GM18868 (cell line): Measurements from ENCODE around the gene CLOCK.

Experiments
- ATAC-seq: cut with Tn5 transposase; IDR thresholded peaks from one replicate; pipeline ENCODE4 v1.9.1; 2021; ENCODE audit warnings: mild to moderate bottlenecking, moderate library complexity; ENCODE audit not compliant: unreplicated experiment

Gene CLOCK

GRCh38 chr4:55431710-55432336 is 114.9 kb downstream of the CLOCK start:
- ATAC-seq: no peak

- no peak for ATAC-seq
These were observed 121.9 kb downstream of the CLOCK start for GRCh38 chr4:55424791-55425190.

DNA sequence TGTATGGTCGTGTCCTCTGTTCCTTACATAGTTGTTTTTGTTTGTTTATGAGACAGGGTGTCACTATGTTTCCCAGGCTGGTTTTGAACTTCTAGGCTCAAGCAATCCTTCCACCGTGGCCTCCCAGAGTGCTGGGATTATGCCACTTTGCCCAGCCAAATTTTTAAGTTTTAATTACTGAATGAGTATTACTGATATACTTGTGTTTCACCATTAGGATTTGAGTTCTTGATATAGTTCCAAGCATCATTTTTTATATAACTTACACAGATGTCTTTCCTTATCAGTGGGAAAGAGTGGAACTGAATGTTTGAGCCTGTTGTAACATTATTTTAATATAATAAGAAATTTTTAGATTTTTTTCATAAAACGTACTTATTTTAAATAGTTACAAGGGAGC is 130.5 kb downstream of the CLOCK start:
- ATAC-seq: no peak

GRCh38 chr4:55411621-55412020 is 135.1 kb downstream of the CLOCK start:
- ATAC-seq: no peak

- no peak for ATAC-seq
These were observed 136.3 kb downstream of the CLOCK start for GRCh38 chr4:55410431-55410830.

GRCh38 chr4:55409468-55410171 is 137.1 kb downstream of the CLOCK start:
- peak; percentile 85 for ATAC-seq

GRCh38 chr4:55407764-55408163 is 138.9 kb downstream of the CLOCK start:
- ATAC-seq: no peak

DNA sequence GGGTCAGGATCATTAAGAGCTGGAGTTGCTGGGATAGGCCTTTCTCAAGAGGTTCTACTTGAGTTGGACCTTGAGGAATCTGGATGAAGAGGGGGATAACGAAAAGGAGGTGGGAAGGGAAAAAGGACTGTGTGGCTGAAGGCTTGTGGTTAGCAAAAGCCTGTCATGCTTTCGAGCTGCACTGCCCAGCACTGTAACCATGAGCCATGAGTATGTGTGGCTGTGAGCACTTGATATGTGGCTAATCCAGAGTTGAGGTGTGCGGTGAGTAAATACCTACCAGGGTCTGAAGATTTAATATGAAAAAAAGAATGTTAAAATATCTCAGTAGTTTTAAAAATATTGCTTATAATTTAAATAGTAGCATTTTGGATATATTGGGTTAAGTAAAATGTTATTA is 139.6 kb downstream of the CLOCK start:
- no peak for ATAC-seq

- no peak for ATAC-seq
These were observed 140.2 kb downstream of the CLOCK start for GRCh38 chr4:55406545-55406944.

GRCh38 chr4:55405073-55405472 is 141.6 kb downstream of the CLOCK start:
- no peak for ATAC-seq

DNA sequence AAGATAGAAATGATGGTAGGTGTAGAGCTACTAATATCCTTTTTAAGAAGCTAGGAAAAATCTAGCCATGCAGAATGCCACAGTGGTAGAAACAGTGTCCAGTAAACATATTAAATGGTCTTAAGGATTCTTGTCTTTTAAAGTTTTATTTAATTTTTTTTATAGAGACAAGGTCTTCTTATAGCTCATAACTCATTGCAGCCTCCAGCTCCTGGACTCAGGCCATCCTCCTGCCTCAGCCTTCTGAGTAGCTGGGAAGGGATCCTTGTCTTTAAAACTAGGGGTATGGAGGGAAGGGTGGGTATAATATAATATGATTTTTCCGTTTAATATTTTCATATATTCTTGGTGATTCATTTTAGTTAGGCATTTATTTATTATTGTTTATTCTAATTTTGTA is 147.1 kb downstream of the CLOCK start:
- ATAC-seq: no peak

GRCh38 chr4:55398966-55399365 is 147.7 kb downstream of the CLOCK start:
- ATAC-seq: no peak

GRCh38 chr4:55398461-55398860 is 148.2 kb downstream of the CLOCK start:
- ATAC-seq: no peak

DNA sequence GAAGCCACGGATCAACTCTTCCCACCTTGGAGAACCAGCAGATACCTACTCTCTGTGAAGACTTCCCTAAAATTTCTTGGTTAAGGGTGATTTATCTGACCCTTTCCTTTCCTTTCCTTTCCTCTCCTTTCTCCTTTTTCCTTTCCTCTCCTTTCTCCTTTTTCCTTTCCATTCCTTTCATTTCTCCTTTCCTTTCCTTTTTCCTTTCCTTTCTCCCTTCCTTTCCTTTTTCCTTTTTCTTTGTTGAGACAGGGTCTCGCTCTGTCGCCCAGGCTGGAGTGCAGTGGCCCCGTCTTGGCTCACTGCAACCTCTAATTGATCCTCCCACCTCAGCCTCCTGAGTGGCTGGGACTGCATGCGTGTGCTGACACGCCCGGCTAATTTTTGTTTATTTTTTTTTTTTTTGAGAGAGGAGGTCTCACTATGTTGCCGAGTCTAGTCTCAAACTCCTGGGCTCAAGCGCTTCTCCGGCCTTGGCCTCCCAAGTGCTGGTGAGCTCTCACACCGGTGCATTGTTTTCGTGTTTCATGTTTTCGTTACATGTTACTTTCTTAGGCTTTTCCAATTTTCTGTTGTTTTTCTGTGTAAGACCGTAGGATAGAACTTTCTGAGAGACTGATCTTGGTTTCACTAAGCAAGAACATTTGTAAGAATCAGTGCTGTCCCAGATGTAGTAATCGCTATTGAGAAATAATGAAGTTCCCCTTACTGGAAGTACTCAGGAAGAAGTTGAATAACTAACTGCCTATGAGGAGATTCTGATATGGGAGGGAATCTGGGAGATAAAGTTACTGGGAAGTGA is 149.0 kb downstream of the CLOCK start:
- ATAC-seq: no peak

DNA sequence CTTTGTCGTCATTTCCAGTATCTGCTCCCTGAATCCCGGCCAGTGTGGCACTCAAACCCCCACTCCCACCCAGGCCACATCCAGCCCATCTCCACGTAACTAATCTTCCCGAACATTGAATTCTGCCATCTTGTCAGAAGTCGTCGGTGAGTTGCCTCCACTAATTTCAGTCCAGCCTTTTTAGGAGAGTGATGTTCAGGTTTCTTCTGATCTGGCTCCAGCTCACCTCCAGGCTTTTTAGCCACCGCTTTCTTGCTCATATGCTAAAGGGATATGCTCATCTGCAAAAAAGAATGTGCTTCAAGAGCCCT is 149.6 kb downstream of the CLOCK start:
- no peak for ATAC-seq

DNA sequence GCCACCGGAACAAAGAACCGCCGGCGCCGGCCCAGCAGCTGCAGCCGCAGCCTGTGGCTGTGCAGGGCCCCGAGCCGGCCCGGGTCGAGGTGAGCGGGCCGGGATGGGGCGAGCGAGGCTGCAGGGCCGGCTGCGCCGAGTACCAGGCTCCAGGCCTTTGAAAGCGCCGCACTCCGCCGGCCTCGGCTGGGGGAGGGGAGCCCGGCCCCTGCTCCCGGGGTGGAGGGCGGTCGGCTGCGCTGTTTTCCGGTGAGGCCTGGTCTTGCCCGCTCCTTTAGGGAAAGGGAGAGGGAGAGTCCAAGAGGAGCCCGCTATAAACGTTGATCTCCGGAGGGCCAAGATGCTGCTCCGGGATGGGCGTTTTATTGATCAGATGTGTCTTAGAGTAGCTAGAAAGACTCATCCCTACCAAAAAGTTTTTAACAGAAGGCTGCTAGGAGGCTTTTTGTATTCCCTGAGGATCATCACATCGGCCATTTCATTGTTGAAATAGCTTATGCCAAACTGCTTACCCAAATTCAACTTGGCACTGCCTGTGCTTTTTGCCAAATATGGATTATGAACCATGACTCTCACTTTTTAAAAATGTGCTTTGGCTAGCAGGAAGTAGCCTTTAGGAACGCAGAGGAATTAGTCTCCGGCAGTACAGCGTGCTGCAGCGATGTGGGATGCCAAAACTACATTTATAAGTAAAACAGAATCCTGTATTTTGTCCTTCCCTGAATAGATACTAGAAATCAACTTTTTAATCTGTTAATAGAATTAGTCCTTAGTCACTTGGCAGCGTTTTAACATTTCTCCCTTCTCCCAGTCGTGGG is 150.2 kb downstream of the CLOCK start:
- ATAC-seq: peak; percentile 21

- ATAC-seq: peak; percentile 93
These were observed 151.0 kb downstream of the CLOCK start, which contains the start of gene TMEM165 for GRCh38 chr4:55395529-55396307. Gene TMEM165, plus strand, starts transcription at chr4:55395957. Its CDS starts 233 bp downstream, at chr4:55396190.

GRCh38 chr4:55395218-55395528 is 151.5 kb downstream of the CLOCK start:
- ATAC-seq: no peak

- no peak for ATAC-seq
These were observed 153.0 kb downstream of the CLOCK start for GRCh38 chr4:55393461-55394320.

DNA sequence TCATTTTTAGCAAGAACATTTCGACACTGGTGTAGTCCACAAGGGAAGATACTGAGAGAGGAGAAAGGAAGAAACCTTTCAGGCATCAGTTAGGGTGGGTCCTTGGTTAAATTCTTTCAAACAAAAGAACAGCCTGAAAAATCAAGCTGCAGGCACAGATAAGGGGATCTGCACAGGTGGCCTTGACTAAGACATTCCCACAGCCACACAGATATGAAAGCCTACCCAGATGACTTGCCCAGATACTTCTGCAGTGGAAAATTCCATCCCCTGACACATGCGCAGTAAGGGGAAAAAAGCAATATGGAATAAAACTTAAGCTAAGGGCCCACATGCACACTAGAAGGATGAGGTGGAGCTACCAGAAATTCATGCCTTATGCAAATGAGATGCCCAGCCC is 159.9 kb downstream of the CLOCK start:
- ATAC-seq: no peak
